Mucosa of rectum (tissue), 2 donors: ENCODE measurements around the gene COL4A5.

Experiments used
- H3K27ac ChIP-seq, 2 donors: one replicate each; pipeline ENCODE4 v1.7.0; 2013; ENCODE audit warnings: inconsistent platforms in 2 of 2, low read depth in 2 of 2, low read length in 2 of 2
- H3K27me3 ChIP-seq, 2 donors: one replicate each; pipeline ENCODE4 v1.7.0; 2013; ENCODE audit warnings: low read length in 2 of 2; ENCODE audit not compliant: control insufficient read depth in 2 of 2, insufficient read depth in 2 of 2
- H3K36me3 ChIP-seq, 2 donors: one replicate each; pipeline ENCODE4 v1.7.0; 2013; ENCODE audit warnings: low read length in 2 of 2; ENCODE audit not compliant: control insufficient read depth in 2 of 2, insufficient read depth in 2 of 2
- H3K4me1 ChIP-seq, 2 donors: one replicate each; pipeline ENCODE4 v1.7.0; 2013; ENCODE audit warnings: low read length in 2 of 2, mild to moderate bottlenecking in 1 of 2; ENCODE audit not compliant: control insufficient read depth in 2 of 2, insufficient read depth in 2 of 2
- H3K4me3 ChIP-seq, 2 donors: one replicate each; pipeline ENCODE4 v1.7.0; 2013; ENCODE audit warnings: low read length in 2 of 2
- H3K9ac ChIP-seq, 2 donors: one replicate each; pipeline ENCODE4 v1.7.0; 2013; ENCODE audit warnings: low read length in 2 of 2, low read depth in 1 of 2, mild to moderate bottlenecking in 1 of 2
- H3K9me3 ChIP-seq, 2 donors: one replicate each; pipeline ENCODE4 v1.7.0; 2013; ENCODE audit warnings: low read length in 2 of 2; ENCODE audit not compliant: control insufficient read depth in 2 of 2
- donor health status: healthy.
- donor health status: Normal muscosa, but diverticular disease.

Gene COL4A5

GRCh38 chrX:108516184-108516583 lies 76.5 kb downstream of the COL4A5 start:
- Histone ChIP-seq H3K9ac (no peak overlapping the region), H3K36me3 (no peaks in the 10 kb centered on the region), H3K4me3 (no peak overlapping the region), H3K27me3 (no peaks in the 10 kb centered on the region), H3K4me1 (no peaks in the 10 kb centered on the region), H3K27ac (no peak overlapping the region), H3K9me3 (no peaks in the 10 kb centered on the region)

- Histone ChIP-seq H3K27me3 (peaks cover 0 to 3% of the 10 kb centered on the region in 2 donors), H3K9me3 (no peaks in the 10 kb centered on the region), H3K36me3 (no peaks in the 10 kb centered on the region), H3K27ac (no peak overlapping the region), H3K9ac (no peak overlapping the region), H3K4me1 (no peaks in the 10 kb centered on the region), H3K4me3 (no peak overlapping the region)
Measured at GRCh38 chrX:108527724-108528123, 88.1 kb downstream of the COL4A5 start.

GRCh38 chrX:108537005-108537404 lies 97.4 kb downstream of the COL4A5 start:
- H3K27me3 ChIP-seq: no peaks in the 10 kb centered on the region
- no peak overlapping the region for H3K4me3 ChIP-seq
- H3K36me3 ChIP-seq: no peaks in the 10 kb centered on the region
- no peak overlapping the region for H3K27ac ChIP-seq
- no peaks in the 10 kb centered on the region for H3K9me3 ChIP-seq
- no peaks in the 10 kb centered on the region for H3K4me1 ChIP-seq
- no peak overlapping the region for H3K9ac ChIP-seq

GRCh38 chrX:108541286-108541685 lies 101.6 kb downstream of the COL4A5 start:
- Histone ChIP-seq H3K9ac (no peak overlapping the region), H3K36me3 (no peaks in the 10 kb centered on the region), H3K4me1 (no peaks in the 10 kb centered on the region), H3K4me3 (no peak overlapping the region), H3K9me3 (no peaks in the 10 kb centered on the region), H3K27ac (no peak overlapping the region), H3K27me3 (no peaks in the 10 kb centered on the region)

DNA sequence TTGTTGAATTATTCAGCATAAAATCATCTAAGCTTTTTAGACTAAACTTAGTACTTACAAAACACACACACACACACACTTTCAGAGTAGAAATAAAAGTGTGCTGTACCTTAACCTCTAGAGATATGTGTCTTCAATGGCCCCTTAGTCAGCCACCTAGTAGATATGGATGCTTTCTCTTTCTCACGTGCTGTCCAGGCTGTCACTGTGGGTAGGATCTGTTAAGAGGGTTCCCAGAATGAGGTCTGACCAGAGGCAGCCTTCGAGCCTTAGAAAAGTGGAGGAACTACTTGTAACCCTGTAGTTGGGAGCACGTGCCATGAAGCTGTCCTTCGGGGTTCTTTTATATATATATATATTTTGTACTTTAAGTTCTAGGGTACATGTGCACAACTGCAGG lies 117.9 kb downstream of the COL4A5 start:
- H3K27ac ChIP-seq: no peak overlapping the region
- H3K36me3 ChIP-seq: no peaks in the 10 kb centered on the region
- no peak overlapping the region for H3K4me3 ChIP-seq
- no peaks in the 10 kb centered on the region for H3K4me1 ChIP-seq
- H3K9me3 ChIP-seq: no peaks in the 10 kb centered on the region
- peaks cover 0 to 3% of the 10 kb centered on the region in 2 donors for H3K27me3 ChIP-seq
- no peak overlapping the region for H3K9ac ChIP-seq

- Histone ChIP-seq H3K36me3 (no peaks in the 10 kb centered on the region), H3K9ac (no peak overlapping the region), H3K27me3 (peaks cover 0 to 3% of the 10 kb centered on the region in 2 donors), H3K4me3 (no peak overlapping the region), H3K9me3 (no peaks in the 10 kb centered on the region), H3K4me1 (no peaks in the 10 kb centered on the region), H3K27ac (no peak overlapping the region)
Measured at GRCh38 chrX:108558217-108558616, 118.6 kb downstream of the COL4A5 start.

GRCh38 chrX:108573136-108573535 lies 133.5 kb downstream of the COL4A5 start:
- Histone ChIP-seq H3K9ac (no peak overlapping the region), H3K27me3 (no peaks in the 10 kb centered on the region), H3K27ac (no peak overlapping the region), H3K9me3 (no peaks in the 10 kb centered on the region), H3K4me1 (no peaks in the 10 kb centered on the region), H3K4me3 (no peak overlapping the region), H3K36me3 (no peaks in the 10 kb centered on the region)

DNA sequence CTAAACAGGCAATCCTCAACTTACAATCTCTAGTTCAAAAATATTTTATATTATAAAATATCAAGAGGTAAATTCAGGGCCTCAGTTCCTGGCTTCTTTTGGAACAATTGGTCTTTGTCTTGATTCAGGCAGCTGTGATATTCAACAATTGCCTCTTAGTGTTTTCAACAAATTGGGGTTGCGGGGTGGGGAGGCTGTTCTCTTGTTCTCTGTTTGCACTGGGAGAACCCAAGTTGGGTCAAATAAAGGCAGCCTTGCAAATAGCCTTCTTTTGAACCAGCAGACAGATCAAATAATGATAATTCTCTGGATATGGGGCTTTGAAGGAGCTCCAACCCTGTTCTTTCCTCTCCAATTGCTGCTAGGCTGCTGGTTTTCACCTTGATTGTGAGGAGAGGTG lies 142.5 kb downstream of the COL4A5 start:
- H3K4me3 ChIP-seq: no peak overlapping the region
- H3K9ac ChIP-seq: no peak overlapping the region
- H3K4me1 ChIP-seq: no peaks in the 10 kb centered on the region
- no peaks in the 10 kb centered on the region for H3K9me3 ChIP-seq
- no peaks in the 10 kb centered on the region for H3K36me3 ChIP-seq
- H3K27ac ChIP-seq: no peak overlapping the region
- H3K27me3 ChIP-seq: no peaks in the 10 kb centered on the region

DNA sequence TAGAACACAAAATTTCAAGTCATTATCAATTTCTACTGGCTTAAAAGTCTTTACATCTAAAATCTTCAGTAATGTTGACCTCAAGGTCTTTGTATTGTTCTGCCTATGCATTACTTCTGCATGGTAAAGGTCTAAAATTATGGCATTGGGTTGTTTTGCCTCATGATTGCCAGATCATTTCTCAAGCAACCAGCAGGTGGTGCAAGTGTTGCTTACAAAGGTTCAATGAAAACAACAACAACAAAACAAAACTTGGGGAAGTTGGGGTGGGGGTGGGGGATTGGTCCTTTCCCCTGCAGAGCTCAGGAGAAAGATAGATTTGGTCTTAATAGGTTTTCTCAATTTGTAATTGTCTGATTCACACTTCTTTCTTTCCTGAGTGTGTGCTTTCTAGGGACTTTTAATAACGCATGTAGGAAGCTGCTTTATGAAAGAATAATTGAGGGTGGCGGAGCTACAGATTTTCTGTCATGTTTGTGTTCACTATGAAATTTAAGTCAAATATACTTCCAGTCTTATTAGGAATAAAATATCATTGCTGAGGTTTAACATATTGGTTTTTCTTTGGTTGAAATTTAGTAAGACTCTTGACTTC lies 145.1 kb downstream of the COL4A5 start:
- H3K27me3 ChIP-seq: no peaks in the 10 kb centered on the region
- H3K27ac ChIP-seq: no peak overlapping the region
- H3K9me3 ChIP-seq: no peaks in the 10 kb centered on the region
- H3K4me1 ChIP-seq: no peaks in the 10 kb centered on the region
- H3K9ac ChIP-seq: no peak overlapping the region
- H3K4me3 ChIP-seq: no peak overlapping the region
- no peaks in the 10 kb centered on the region for H3K36me3 ChIP-seq

DNA sequence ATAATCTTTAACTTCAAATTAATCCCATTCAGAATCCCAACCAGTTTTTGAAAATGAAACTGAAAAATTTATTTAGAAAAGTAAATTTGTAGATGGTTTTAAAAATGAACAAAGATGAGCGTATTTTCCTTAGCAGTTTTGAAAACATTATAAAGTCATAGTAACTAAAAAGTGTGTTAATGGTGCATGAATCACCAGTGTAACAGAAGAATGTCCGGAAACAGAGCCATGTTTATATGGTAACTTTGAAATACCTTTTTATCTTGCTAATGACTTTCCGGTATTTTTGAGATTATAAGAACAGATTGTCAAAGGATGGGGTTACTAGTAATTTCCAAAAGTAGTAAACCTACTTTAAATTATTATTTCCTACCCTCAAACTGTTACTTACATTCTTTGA lies 150.9 kb downstream of the COL4A5 start:
- no peaks in the 10 kb centered on the region for H3K9me3 ChIP-seq
- no peak overlapping the region for H3K9ac ChIP-seq
- no peak overlapping the region for H3K4me3 ChIP-seq
- no peaks in the 10 kb centered on the region for H3K4me1 ChIP-seq
- H3K27ac ChIP-seq: no peak overlapping the region
- H3K27me3 ChIP-seq: no peaks in the 10 kb centered on the region
- no peaks in the 10 kb centered on the region for H3K36me3 ChIP-seq

GRCh38 chrX:108601276-108601675 lies 161.6 kb downstream of the COL4A5 start:
- H3K27me3 ChIP-seq: peaks cover 0 to 2% of the 10 kb centered on the region in 2 donors
- no peaks in the 10 kb centered on the region for H3K4me1 ChIP-seq
- H3K9me3 ChIP-seq: no peaks in the 10 kb centered on the region
- H3K4me3 ChIP-seq: no peak overlapping the region
- H3K27ac ChIP-seq: no peak overlapping the region
- no peak overlapping the region for H3K9ac ChIP-seq
- H3K36me3 ChIP-seq: no peaks in the 10 kb centered on the region
